ENCODE results near the gene MAF.
A peak's percentile ranks its signal among the peaks of the same experiment; 100 is the strongest.

MAF gene

DNA sequence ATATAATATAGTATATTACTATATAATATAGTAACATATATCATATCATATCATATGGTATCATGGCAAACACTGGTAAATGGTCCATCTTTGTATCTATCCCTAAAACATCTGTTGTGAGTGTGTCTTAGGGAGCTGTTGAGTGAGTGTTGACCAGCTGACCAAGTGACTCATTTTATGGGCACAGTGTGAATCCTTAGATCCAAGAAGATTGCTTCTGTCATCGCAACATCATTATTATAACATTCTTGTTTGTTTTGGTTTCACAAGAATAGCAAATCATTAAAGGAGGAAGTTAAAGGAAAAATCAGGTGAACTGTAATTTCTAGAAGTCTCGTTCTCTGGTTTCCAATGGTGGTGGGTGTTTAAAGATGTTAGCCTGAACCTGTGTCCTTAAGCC lies 11.7 kb upstream of the MAF start:
- DNase-seq (ENCODE audit: low read depth in 2 of 2): no peak

DNA sequence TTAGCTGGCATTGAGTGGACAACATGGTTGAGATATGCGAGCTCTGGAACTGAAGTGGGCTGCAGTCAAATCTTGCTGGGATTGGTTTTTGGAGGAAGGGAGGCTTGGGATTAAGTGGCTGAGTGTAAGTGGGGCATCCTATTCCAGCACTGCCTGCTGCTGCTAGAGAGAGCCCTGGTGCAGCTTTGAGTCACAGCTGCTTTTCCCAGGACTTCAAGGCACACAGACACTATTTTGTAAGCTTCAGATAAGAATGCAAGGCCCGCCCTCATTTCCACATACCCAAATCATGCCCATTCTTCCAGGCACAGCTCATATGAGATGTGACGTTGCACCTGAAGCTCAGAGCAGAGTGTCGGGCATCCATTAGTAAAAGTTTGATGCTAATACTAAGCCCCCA lies 10.2 kb upstream of the MAF start:
- no peak for DNase-seq (ENCODE audit: low read depth in 2 of 2)

DNA sequence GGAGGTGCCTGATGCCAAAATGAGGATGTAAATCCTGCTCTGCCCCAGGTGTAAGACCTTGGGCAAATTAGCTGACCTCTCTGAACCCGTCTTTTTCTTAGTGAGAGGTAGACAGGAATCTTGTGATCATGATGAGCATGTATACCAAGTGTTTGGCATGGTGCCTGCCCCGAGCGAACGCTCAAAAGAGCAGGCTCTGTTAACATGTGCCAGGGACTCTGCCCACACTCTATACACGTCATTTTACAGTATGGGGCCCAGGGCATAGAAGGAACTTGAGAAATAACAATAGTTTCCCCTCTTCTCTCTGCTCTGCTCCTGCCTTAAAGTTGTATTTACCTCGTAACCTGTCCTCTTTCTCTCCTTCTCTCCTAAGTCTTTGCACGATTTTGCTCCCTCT lies 9.3 kb upstream of the MAF start:
- DNase-seq (ENCODE audit: low read depth in 2 of 2): no peak

DNA sequence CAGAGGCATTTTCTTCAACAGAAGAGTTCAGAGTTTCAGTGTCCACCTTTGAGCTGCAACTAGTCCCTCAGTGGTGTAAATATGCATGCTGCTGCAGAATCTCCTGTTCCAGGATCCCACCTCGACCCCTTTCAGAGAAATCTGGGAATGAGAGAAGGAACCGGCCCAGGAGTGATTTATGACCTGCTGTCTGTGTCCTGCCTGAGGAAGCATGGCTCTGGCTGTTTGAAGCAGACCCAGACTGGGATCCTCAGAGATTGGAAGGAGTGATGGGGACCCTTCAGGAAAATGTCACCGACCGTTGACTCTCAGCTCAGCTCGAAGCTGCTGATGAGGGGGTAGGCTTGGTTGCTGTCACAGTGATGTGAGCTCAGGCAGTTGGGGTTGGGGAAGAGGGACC lies 8.4 kb upstream of the MAF start:
- no peak for DNase-seq (ENCODE audit: low read depth in 2 of 2)

DNA sequence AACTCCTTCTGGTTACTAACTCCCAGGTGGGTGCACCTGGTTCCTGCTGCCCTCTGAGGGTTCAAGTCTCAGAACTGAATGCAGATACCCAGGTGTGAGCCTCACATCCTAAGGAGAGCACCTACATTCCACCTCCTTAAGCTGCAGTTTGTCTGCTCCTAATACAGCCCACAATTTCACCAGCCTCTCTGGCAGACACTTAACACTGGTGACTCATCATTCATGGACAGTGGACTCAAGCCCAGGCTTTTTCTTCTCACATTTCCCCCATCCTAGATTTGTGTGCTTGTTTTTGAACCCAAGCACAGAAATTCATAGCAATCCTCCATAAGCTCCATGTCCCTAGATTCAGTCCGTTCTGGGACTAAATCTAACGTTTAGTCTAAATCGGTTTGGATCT lies 7.0 kb upstream of the MAF start:
- DNase-seq (ENCODE audit: low read depth in 2 of 2): no peak

DNA sequence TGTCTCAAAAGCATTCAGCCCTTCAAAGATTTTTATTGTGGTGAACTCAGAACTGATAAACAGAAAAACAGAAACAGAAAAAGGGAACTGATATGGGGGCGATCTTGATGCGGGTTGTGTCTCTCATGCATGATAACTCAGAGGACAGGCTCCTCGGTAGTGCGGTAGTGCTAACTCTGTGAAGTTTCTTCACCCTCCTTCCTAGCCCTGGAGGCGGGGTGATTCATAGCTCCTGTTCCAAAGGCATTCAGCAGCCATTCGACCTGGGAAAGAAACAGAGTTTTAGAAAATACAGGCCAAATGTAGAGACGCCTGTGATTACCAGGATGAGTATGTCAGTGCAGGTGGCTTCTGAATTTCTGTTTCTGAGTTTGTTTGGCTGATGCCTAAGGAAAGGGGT lies 5.5 kb upstream of the MAF start:
- DNase-seq (ENCODE audit: low read depth in 2 of 2): no peak

DNA sequence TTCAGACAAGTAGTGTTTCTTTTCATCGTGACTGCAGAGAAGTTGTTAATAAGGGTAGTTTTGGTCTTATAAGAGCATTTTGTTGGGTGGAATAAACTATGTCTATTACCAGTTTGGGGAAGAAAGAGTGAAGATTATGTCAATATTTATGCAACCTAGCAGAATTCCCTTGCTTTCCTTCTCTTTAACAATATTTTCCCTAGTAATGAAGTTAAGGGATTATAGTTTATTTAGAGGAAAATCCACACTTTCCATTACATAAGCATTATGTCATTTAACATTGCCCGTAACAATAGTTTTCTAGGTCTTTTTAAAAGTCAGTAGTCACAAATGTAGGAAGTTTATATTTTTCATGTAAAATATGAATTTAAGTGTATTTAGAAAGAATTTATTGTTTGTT lies 2.5 kb upstream of the MAF start:
- no peak for DNase-seq (ENCODE audit: low read depth in 2 of 2)

DNA sequence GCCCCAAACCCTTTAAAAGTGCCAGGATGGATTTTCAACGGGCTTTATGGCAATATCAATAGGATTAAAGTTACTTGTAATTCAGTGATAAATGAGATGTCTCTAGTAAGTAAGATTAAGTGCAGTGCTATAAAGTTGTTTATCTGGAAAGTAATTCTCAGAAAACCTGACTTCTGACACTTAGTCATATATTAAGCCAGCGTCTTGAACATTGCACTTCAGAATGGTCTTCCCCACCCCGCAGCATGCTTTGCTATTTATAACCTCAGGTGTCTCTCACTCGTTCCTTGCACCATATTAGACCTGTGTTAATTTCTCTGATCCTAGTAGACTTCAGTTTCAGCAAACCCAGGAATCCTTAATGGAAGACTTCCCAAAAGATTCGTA lies 2.1 kb upstream of the MAF start:
- no peak for DNase-seq (ENCODE audit: low read depth in 2 of 2)

DNA sequence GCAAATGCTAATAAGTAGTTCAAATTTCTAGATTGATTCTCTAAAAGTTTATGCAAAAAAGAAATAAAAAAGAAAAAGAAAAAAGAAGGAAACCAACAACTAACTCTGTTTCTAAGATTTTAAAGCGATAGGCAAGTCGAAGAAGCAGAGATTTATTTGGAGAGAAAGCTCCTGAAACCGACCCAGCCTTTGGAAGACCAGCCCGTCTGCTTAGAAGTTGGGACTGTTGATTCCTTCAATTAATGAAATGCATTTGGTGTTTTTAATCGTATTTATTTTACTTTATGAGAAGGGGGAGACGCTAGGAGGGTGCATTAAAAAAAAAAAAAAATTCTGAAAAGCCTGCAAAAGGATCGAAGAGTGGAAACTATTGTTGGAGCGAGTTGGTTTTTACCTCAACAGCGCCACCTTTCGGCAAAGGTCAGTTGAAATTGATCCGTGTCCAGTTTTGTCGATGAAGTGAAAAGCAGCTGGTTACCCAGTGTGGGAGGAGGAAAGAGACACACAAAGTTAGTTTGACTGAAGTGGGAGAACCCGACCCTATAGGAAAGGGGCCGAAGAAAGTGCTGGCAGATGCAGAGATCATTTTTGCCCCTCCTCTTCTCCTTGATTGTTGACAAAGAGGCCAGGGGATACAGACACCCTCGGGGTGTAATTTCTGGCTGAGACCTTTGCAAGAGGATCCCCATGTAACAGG lies 1.5 kb upstream of the MAF start:
- DNase-seq (ENCODE audit: low read depth in 2 of 2): peak; percentile 62 to 82

DNA sequence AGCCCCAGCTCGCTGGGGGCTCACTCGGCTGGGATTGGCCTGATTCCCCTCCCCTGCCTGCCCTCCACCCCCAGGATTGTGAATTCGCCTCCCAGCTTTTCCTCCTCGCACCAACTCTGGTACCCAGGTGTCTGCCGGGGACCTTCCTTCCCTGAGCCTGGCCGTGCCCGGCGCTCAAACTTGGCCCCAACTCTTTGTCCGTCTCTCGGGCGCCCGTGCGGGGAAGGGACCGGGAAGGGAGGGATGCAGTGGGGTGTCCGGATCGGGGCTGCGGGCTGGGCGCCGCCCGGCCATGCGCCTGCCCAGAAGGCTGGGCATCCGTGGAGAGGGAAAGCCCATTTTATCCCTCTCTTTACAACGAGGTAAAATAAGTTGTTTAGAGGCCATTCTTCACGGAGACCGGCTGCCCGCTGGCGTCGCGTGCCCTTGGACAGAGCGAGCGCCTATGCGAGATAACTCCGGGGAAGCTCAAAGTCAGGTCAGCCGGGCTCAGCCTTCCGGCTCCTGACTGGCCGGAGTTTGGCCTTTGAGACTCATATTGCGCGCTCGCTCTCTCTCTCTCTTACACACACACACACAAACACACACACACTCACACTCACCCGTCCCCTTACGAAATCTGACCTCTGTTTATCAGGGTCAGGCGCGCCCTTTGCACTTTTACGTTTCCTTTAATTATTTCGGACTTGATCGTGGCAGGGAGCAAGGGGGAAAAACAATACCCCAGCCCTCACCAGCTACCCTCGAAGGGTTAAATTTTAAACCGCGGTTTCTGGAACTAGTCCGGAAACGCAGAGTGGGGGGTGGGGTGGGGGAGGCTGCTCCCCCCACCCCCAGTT lies 774 bp upstream of the MAF start:
- DNase-seq (ENCODE audit: low read depth in 2 of 2): no peak

DNA sequence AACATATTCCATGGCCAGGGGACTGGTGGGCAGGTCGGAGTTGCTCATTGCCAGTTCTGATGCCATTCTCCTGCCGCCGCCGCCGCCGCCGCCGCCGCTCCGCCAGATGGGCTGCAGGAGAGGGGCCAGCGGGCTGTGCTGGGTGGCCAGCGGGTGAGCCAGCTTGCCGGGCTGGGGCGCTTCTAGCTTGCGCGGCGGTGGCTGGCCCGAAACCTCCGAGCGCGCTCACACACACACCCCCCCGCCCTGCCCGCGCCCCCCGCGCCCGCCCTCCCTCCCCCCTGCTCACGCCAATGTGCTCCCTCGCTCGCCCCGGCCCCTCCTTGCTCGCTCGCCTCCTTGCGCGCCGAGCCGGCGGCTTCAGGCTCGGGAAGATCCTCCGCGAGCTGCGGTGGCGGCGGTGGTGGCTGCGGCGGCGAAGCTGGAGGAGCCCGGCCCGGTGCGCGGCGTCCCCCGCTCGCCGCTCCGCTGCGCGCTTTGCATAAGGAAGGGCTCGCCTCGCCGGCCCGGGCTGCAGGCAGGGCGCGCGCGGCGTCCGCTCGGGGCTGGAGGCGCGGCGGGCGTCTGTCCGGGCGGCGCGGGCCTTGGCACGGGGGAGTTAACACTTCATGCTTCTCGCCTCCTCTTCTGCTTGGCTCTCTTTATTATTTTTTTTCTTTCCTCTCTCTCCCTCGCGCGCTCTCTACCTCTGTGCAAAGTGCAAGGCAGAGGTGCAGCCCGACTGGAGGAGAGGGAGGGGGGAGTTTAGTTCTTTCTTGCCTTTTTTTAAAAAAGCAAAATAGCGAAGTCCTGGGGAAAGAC lies 500 bp downstream of the MAF start:
- peak in 1 of 2 experiments; percentile 28 for DNase-seq (ENCODE audit: low read depth in 2 of 2)

DNA sequence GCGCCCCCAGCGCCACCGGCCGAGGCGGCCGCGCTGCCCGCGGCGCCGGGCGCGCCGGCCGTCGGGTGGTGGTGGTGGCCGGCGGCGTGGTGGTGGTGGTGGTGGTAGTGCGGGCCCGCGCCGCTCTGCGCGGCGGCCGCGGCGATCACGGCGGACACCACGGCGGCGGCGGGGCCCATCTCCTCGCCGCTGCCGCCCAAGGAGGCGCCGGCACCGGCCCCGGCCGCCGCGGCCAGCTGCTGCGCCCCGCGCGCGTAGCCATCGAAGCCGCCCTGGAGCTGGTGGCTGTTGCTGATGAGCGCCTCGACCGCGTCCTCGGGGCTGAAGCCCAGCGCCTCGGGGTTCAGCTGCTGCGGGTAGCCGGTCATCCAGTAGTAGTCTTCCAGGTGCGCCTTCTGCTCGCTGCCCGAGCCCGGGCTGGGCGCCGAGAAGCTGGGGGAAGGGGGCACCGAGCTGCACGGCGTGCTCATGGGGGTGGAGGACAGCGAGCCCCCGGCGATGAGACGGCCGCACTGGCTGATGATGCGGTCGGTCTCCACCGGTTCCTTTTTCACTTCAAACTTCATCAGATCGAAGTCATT lies 1.2 kb downstream of the MAF start:
- DNase-seq (ENCODE audit: low read depth in 2 of 2): no peak

DNA sequence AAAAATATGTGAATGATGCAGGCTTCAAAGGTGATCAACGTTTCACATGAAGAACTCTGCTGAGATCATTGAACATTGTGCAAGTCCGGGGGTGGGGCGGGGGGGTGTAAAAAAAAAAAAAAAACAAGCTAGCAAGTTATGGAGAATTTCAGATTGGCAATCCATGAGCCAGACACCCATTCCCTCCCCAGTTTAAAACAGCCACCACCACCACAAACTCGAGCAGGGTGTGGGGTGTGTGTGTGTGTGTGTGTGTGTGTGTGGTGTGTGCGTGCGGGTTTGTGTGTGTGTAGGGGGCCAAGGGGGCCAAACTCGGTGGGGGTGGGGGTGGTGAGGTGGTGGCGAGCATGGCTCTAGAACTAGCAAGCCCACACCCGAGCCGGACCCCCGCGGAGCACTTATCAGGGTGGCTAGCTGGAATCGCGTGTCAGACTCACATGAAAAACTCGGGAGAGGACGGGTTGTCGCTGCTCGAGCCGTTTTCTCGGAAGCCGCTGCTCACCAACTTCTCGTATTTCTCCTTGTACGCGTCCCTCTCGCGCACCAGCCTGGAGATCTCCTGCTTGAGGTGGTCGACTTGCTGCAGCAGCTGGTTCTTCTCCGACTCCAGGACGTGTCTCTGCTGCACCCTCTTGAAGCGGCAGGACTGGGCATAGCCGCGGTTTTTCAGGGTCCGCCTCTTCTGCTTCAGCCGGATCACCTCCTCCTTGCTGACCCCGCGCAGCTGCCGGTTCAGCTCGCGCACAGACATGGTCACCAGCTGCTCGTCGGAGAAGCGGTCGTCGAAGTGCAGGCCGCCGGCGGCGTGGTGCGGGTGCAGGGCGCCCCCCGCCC lies 2.0 kb downstream of the MAF start:
- peak; percentile 17 to 41 for DNase-seq (ENCODE audit: low read depth in 2 of 2)

DNA sequence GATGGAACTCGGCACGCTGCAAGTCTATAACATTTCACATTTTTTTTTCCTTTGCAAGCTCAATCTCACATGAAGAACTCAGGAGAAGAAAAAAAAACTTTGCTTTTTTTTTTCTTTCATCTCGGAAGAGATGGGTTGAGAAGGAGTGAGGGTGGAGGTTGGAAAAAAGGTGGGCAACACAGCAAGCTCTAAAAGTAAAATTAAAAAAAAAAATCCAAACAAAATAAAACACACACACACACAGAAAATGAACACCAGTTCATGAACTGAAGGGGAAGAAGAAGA lies 2.5 kb downstream of the MAF start:
- DNase-seq (ENCODE audit: low read depth in 2 of 2): no peak

DNA sequence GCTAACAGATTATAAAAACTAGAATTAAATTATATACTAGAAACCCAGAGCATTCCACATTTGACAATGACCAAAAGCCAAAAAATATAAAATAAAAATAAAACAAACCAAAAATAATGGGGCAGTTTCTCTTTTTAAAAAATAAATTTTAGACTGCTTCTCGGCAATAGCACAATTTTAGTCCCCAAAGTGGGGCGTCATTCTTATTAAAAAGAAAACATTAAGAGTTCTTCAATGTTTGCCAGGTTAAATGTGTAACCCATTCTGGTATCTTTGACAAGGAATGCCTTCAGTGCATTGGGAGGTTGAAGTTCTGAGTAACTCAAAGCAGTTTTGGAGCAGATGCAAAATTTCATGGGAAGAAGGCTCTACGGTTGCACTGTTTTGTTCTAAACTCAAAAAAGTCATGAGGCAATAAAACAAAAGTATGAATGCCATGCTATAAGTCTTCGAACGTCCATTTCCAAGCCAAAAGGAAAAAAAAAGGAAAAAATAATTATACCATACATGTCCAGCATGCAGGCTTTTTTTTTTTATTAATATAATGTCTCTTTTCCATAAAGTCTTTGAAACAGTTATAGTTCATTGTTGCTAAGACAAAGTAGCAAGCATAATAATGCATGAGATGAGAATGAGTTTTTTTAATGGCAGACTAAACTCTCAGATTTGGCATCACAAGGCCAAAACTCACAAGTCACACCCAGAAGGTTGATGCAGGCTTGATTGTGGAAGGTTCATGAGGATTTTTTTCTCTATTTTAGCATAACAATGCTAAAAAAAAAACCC lies 3.1 kb downstream of the MAF start:
- DNase-seq (ENCODE audit: low read depth in 2 of 2): no peak

DNA sequence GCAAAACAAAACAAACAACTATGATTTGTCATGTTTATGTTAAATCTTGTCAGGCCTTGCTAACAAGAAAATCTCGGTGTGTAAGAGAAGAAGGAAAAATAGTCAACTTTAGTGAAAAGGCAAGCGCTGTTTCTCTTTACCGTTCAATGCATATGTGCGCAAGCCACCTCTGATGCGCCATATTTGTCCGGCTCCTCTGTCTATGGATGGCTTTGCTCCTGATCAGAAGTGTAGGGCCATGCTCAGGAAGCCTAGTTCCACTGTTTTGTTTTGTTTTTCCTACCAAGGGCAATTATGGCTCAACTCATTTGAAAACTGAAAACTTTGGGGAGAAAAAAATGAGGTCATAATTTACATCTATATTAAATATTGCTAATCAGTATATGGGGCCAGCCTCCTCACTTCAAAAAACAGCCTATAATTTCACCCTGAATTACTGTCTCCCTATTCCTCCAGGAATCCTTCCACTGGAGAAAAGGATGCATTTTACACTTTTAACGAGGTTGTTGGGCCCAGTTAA lies 4.5 kb downstream of the MAF start:
- DNase-seq (ENCODE audit: low read depth in 2 of 2): no peak

DNA sequence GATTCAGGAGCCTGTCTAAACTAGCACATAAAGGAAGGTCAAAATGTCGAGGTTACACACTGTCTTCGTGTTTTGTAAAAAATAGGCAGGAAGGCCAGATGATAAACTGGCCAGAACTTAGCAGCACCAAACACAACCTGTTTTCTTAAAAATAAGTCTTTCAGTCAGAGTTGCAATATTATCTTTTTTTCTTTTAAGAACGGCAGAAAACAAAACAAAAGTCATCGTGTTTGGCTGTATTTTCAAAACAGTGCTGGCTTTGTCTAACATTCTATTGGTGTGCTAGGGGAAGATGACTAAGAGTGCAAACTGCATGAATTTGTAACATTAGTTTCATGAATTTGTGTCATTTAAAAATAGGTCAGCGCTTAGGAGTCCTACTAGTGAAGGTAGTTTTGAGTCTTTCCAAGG lies 5.3 kb downstream of the MAF start:
- no peak for DNase-seq (ENCODE audit: low read depth in 2 of 2)

DNA sequence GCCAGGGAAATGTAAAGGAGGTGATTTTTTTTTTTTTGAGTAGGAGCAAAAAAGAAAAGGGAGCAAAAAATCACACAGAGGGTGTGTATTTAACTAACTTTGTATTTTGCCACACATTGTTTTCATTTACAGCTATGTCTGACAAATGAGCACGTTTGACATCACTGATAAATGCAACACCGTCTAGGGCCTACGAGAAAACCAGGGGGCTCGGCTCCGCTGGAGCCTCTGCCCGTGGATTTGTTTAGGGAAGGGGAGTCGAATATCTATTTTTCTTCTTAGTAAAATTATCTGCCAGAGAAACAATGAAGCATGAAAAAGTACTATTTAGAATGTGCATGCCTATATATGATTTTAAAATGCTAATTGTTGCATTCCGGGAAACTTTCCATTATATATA lies 6.8 kb downstream of the MAF start:
- DNase-seq (ENCODE audit: low read depth in 2 of 2): no peak

DNA sequence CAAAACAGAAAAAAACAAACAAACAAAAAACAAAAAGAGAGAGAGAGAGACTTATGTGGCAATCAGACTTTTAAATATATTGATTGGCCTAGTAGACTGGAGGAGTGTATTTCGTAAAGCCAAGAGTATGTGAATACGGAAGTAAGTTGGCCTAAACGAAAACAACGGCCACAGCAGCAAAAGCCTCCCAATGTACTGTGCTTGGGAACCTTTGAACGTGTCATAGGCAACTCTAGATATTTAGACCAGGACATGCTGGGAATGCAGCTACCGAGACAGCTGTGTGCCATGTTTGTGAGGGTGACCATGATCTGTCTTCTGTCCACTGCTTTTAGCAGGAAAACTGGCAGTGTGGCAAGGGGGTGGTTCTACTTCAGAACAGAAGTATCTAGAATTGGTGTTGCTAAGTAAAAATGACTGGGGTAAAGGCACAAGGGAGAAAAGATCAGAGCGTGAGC lies 7.4 kb downstream of the MAF start:
- no peak for DNase-seq (ENCODE audit: low read depth in 2 of 2)

DNA sequence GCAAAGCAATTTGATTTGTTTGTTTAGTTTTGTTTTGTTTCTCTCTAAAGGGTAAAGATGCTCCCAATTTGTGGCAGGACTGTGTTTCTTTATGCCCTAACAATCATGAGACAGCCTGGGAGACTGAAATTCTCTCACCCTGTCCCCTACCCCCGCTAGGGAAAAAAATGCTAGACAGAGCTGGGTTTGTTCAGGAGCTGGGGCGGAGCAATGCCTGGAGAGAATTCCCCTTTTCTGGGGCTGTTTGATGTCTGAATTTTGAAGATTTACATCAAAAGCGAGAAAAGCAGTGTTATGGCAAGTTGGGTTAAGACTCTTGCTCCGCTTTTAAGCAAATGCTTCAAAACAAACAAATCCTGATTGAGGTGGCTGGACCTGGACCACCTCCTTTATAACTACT lies 8.4 kb downstream of the MAF start:
- no peak for DNase-seq (ENCODE audit: low read depth in 2 of 2)
